Astrocyte (in vitro differentiated cells and primary cell): ENCODE measurements around the gene ULBP1. TPM values are rescaled to one million over a fixed set of nuclear protein-coding genes. Genes with fewer than 3 reads are reported as not detected.

Experiments
- DNase-seq: peaks from one replicate; pipeline ENCODE4 v3.0.0-alpha.2; 2010; ENCODE audit warnings: low read depth
- FAIRE-seq: peaks from 2 replicates; lab custom pipeline; 2011; peaks lifted over from hg19 to GRCh38; lab: Jason Lieb, UNC
- H2AFZ ChIP-seq: 2 replicates; pipeline ENCODE4 v1.6.0; 2012; ENCODE audit warnings: low read depth, low read length, inconsistent platforms
- H3K27ac ChIP-seq: 2 replicates; pipeline ENCODE4 v1.5.1; 2011; ENCODE audit warnings: low read depth, low read length, inconsistent platforms
- H3K27me3 ChIP-seq: 2 replicates; pipeline ENCODE4 v1.6.0; 2011; ENCODE audit warnings: low read length, inconsistent platforms; ENCODE audit not compliant: insufficient read depth
- H3K36me3 ChIP-seq: 2 replicates; pipeline ENCODE4 v1.5.1; 2011; ENCODE audit warnings: low read length, inconsistent platforms; ENCODE audit not compliant: insufficient read depth
- H3K4me1 ChIP-seq: 2 replicates; pipeline ENCODE4 v1.5.1; 2011; ENCODE audit warnings: low read length, inconsistent platforms; ENCODE audit not compliant: insufficient read depth
- H3K4me2 ChIP-seq: 2 replicates; pipeline ENCODE4 v1.6.0; 2012; ENCODE audit warnings: low read length, inconsistent platforms
- H3K4me3 ChIP-seq: 2 replicates; pipeline ENCODE4 v1.5.1; 2011; ENCODE audit warnings: low read depth, mild to moderate bottlenecking, low read length, inconsistent platforms; ENCODE audit not compliant: insufficient read depth
- H3K79me2 ChIP-seq: 2 replicates; pipeline ENCODE4 v1.6.0; 2012; ENCODE audit warnings: mild to moderate bottlenecking, low read length, inconsistent platforms; ENCODE audit not compliant: insufficient read depth
- H3K9ac ChIP-seq: 2 replicates; pipeline ENCODE4 v1.6.0; 2012; ENCODE audit warnings: mild to moderate bottlenecking, low read length, inconsistent platforms
- H3K9me3 ChIP-seq: 2 replicates; pipeline ENCODE4 v1.5.1; 2012; ENCODE audit warnings: low read depth, mild to moderate bottlenecking, low read length, inconsistent platforms; ENCODE audit not compliant: insufficient read depth
- H4K20me1 ChIP-seq: 2 replicates; pipeline ENCODE4 v1.6.0; 2012; ENCODE audit warnings: low read length, inconsistent platforms; ENCODE audit not compliant: insufficient read depth
- H3K27ac Mint-ChIP-seq: one replicate; pipeline ENCODE4 v1.8.0; 2021; ENCODE audit warnings: mild to moderate bottlenecking, mixed read lengths; ENCODE audit not compliant: unreplicated experiment
- H3K27me3 Mint-ChIP-seq: one replicate; pipeline ENCODE4 v1.8.0; 2021; ENCODE audit warnings: low read depth, mixed read lengths; ENCODE audit not compliant: unreplicated experiment
- H3K36me3 Mint-ChIP-seq: one replicate; pipeline ENCODE4 v1.8.0; 2021; ENCODE audit warnings: low read depth, mixed read lengths; ENCODE audit not compliant: unreplicated experiment
- H3K4me1 Mint-ChIP-seq: one replicate; pipeline ENCODE4 v1.8.0; 2021; ENCODE audit warnings: low read depth, mixed read lengths; ENCODE audit not compliant: unreplicated experiment
- H3K4me3 Mint-ChIP-seq: one replicate; pipeline ENCODE4 v1.8.0; 2021; ENCODE audit warnings: mild to moderate bottlenecking, moderate library complexity, mixed read lengths; ENCODE audit not compliant: unreplicated experiment
- H3K9me3 Mint-ChIP-seq: one replicate; pipeline ENCODE4 v1.8.0; 2021; ENCODE audit warnings: mild to moderate bottlenecking, mixed read lengths; ENCODE audit not compliant: unreplicated experiment
- CTCF ChIP-seq: IDR thresholded peaks from 2 replicates; pipeline ENCODE4 v1.5.1; 2011; ENCODE audit warnings: low read depth, mild to moderate bottlenecking, inconsistent platforms, low read length, moderate library complexity; ENCODE audit not compliant: insufficient read depth
- EZH2 ChIP-seq: IDR thresholded peaks from 2 replicates; pipeline ENCODE4 v1.6.1; 2012; ENCODE audit warnings: mild to moderate bottlenecking, low read length, inconsistent platforms; ENCODE audit not compliant: insufficient read depth
- total RNA-seq: library from RNA; stranded (reverse); gene quantifications from 2 replicates; pipeline ENCODE4 v1.2.1, GENCODE V29; 2021

ULBP1 gene
- total RNA-seq, 1 donor from 2014 or later, result 7.4 TPM

DNA sequence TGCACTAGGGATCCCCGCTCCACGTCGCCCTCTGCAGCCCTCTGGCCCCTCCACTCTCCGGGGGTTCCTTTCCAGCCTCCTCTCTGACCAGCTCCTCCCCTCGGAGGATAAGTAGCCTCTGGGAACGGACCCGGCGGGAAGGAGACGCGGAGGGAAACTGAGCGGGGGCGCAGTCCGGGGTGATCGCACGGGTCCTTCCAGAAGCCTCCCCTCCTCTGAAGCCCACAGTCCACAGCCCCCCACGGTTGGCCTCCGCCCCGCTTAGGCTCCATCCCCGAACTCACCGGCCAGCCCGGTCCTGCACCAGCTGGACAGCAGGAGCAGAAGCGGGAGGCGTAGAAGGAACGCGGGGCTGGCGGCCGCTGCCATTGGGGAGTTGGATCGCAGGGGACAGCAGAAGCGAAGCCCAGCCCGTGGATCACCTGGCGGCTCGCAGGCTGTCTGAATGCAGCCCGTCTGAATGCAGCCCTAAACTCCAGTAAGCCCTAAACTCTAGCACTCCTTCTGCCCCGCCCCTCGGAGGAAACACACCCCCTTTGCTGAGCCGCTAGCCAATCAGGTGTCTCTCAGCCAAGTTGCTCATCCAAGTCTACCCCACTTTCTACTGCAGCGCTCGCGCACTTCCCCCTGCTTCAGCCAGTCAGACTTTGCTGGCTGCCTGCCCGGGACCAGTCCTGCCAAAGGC, 41.0 kb upstream of the ULBP1 start, which contains the start of gene RAET1G:
Gene RAET1G, minus strand, starts transcription at position 480 of the 685 bp plus-strand sequence. Its CDS starts 111 bp downstream, at position 369.
- H3K9me3 ChIP-seq, result no peaks in the 10 kb centered on the region
- Mint-ChIP-seq H3K4me3 (peak within 1 kb of the TSS; percentile 87), H3K27me3 (peaks cover 86% of the 10 kb centered on the region), H3K9me3 (peaks cover 23% of the 10 kb centered on the region), H3K4me1 (peaks cover 2% of the 10 kb centered on the region), H3K36me3 (peaks cover 2% of the 10 kb centered on the region), H3K27ac (no peak within 1 kb of the TSS)
- H2AFZ ChIP-seq, result peak within 1 kb of the TSS; percentile 97
- H3K79me2 ChIP-seq, result no peaks in the 10 kb centered on the region
- H3K27me3 ChIP-seq, result peaks cover 6% of the 10 kb centered on the region
- DNase-seq (peak; percentile 90), FAIRE-seq (peak; percentile 29)
- no peaks in the 10 kb centered on the region for H3K36me3 ChIP-seq
- H3K4me1 ChIP-seq, result peaks cover 12% of the 10 kb centered on the region
- H4K20me1 ChIP-seq, result no peaks in the 10 kb centered on the region
- peak within 1 kb of the TSS; percentile 71 for H3K4me3 ChIP-seq
- H3K27ac ChIP-seq, result no peak within 1 kb of the TSS
- no peak for TF ChIP-seq CTCF
- no peak for TF ChIP-seq EZH2
- H3K9ac ChIP-seq, result peak within 1 kb of the TSS; percentile 59
- H3K4me2 ChIP-seq, result peak within 1 kb of the TSS; percentile 97

DNA sequence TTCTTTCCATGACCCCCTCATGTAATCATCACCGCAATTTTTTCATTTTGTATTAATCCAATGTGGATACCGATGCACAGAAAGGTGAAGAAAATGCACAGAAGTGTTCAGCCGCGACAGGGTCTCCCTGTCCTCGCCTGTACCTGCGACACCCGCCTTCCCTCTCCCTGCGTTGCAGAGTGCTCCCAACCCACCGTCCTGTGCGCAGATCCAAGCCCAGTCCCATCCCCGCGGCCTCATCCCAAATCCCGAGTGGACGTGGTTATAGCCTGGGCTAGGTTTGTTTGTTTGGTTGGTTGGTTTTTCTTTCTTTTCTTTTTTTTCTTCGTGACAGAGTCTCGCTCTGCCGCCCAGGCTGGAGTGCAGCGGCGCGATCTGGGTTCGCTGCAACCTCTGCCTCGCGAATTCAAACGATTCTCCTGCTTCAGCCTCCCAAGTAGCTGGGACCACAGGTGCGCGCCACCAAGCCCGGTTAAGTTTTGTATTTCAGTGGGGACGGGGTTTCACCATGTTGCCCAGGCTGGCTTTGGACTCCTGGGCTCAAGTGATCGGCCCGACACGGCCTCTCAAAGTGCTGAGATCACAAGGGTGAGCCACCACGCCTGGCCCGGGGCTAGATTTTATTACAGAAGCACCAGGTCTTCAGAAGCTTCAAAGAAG, 40.3 kb upstream of the ULBP1 start:
- FAIRE-seq, result no peak

More for the DNA sequence above, 40.3 kb upstream of the ULBP1 start:
- peaks cover 86% of the 10 kb centered on the region for H3K27me3 Mint-ChIP-seq
- H3K4me3 Mint-ChIP-seq, result peak overlapping the region; percentile 87
- peak overlapping the region; percentile 76 for H2AFZ ChIP-seq
- peaks cover 2% of the 10 kb centered on the region for H3K36me3 Mint-ChIP-seq
- H3K27ac Mint-ChIP-seq, result no peak overlapping the region
- no peaks in the 10 kb centered on the region for H3K79me2 ChIP-seq
- no peaks in the 10 kb centered on the region for H4K20me1 ChIP-seq
- H3K36me3 ChIP-seq, result no peaks in the 10 kb centered on the region
- no peak overlapping the region for H3K27ac ChIP-seq
- no peak overlapping the region for H3K9ac ChIP-seq
- H3K27me3 ChIP-seq, result peaks cover 6% of the 10 kb centered on the region
- peaks cover 2% of the 10 kb centered on the region for H3K4me1 Mint-ChIP-seq
- H3K9me3 Mint-ChIP-seq, result peaks cover 26% of the 10 kb centered on the region
- no peak for DNase-seq
- H3K4me2 ChIP-seq, result peak overlapping the region; percentile 97
- H3K9me3 ChIP-seq, result no peaks in the 10 kb centered on the region
- peak overlapping the region; percentile 71 for H3K4me3 ChIP-seq
- peaks cover 12% of the 10 kb centered on the region for H3K4me1 ChIP-seq
- TF ChIP-seq CTCF (no peak), EZH2 (no peak)
